ENCODE data around the gene MACROD2.

DNA sequence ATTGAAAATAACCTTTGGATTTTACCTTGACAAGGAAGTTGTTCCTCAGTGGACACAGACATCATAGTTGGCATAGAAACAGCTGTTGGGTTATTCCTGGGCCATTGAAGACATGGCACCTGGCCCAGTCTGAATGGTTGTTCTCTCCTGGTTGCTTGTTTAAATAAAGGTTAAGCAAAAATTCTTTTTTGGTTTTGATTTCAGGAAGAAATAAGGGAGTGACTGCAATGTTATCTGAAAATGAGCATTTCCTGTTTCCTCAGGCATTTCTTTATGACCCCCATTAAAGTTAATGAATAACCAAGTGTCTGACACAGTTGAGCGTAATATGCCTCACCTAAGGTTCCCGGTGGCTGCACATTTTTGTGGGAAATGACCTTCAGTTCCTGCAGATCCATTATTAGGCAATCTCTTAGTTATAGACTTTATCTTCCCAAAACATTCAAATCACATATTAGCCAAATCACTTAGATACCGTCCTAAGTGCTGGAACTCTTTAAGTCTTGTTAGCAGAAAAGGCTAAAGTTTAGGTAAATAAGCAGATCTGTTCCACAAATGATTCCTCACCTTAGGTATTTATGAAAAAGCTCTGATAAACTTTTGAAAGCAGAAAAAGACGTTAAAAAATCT, 990.8 kb downstream of the MACROD2 start:
- no peak for TF ChIP-seq CTCF (IDR thresholded peaks at IDR 0.05)
- no peak for TF ChIP-seq POLR2A (IDR thresholded peaks at IDR 0.05)
